Cardiac fibroblast (primary cell): ENCODE data around the gene PALD1.
A peak's percentile ranks its signal among the peaks of the same experiment; 100 is the strongest.

ENCODE experiments used
- DNase-seq, 2 donors: peaks; one replicate each; pipeline versions ENCODE4 v3.0.0 to v3.0.0-alpha.2; 2010; ENCODE audit warnings: low read depth in 2 of 2
- H3K4me3 ChIP-seq, 2 donors: replicated peaks in 1 of 2; 1 replicate in 1 of 2; 2 replicates in 1 of 2; pipeline ENCODE4 v1.5.1; 2011; ENCODE audit warnings: low read depth in 2 of 2, low read length in 2 of 2, mild to moderate bottlenecking in 2 of 2, moderate library complexity in 1 of 2
- TF ChIP-seq, protein P1 (sequence below): IDR thresholded peaks from one replicate; pipeline ENCODE4 v1.5.1; 2011; ENCODE audit warnings: low read depth, mild to moderate bottlenecking, low read length, inconsistent platforms

PALD1 gene

DNA sequence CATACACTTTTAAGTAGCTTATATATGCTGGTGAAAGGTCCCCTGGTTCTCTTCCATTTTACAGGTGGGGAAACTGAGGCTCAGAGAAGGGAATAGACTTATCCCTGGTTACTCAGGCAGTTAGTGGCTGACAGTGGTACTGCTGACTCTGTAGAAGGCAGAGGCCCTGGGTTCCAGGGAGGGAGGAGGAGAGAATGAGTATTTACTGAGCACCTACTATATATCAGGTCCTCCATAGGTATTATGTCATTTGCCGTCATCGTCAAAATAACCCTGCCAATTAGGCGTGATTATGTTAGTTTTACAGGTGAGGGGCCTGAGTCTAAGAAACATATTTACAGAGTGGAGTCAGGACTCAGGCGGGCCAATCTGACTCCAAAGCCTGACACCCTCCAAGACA is 13.3 kb upstream of the PALD1 start:
- TF ChIP-seq, protein P1, sequence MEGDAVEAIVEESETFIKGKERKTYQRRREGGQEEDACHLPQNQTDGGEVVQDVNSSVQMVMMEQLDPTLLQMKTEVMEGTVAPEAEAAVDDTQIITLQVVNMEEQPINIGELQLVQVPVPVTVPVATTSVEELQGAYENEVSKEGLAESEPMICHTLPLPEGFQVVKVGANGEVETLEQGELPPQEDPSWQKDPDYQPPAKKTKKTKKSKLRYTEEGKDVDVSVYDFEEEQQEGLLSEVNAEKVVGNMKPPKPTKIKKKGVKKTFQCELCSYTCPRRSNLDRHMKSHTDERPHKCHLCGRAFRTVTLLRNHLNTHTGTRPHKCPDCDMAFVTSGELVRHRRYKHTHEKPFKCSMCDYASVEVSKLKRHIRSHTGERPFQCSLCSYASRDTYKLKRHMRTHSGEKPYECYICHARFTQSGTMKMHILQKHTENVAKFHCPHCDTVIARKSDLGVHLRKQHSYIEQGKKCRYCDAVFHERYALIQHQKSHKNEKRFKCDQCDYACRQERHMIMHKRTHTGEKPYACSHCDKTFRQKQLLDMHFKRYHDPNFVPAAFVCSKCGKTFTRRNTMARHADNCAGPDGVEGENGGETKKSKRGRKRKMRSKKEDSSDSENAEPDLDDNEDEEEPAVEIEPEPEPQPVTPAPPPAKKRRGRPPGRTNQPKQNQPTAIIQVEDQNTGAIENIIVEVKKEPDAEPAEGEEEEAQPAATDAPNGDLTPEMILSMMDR, result no peak
- H3K4me3 ChIP-seq, result no peak overlapping the region
- DNase-seq, result no peak

DNA sequence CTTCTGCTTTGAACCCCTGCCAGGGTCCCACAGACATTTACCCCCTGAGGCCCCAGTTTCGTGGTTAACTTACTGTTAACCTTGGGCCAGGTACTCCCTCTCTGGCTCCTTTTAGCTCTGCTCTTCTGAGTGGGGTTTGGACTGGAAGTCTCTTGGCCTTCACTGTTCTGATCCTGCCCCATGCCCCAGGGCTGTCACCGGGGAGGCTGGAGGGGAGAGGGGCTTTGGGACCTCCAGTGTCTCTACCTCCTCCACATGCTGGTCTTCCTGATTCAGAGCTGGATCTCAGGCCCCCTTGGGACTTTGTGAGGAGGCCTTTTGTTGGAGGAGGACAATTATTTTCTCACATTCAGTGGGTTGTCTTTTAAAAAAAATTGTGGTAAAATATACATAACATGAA is 12.7 kb upstream of the PALD1 start:
- no peak overlapping the region for H3K4me3 ChIP-seq
- no peak for DNase-seq
- TF ChIP-seq, protein P1, result no peak

DNA sequence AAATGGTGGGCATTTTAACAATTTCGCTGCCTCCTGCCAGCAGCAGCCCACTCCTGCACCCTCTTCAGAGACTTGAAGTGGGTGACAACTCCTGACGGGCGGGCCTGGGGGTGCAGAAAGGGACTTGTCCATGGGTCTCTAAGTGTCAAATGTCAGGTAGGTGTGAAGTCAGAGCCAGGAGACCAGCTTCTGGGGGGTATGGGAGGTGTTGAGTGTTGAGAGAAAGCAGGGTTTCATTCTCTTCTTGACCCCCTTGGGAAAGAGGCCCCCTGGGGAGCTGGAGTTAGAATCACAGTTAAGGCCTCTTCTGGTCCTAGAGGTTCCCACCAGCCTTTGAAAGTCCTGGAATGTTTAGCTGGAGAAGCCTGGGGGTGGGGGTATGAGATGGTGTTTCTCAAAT is 11.6 kb upstream of the PALD1 start:
- no peak overlapping the region for H3K4me3 ChIP-seq
- DNase-seq, result no peak
- TF ChIP-seq, protein P1, result no peak

DNA sequence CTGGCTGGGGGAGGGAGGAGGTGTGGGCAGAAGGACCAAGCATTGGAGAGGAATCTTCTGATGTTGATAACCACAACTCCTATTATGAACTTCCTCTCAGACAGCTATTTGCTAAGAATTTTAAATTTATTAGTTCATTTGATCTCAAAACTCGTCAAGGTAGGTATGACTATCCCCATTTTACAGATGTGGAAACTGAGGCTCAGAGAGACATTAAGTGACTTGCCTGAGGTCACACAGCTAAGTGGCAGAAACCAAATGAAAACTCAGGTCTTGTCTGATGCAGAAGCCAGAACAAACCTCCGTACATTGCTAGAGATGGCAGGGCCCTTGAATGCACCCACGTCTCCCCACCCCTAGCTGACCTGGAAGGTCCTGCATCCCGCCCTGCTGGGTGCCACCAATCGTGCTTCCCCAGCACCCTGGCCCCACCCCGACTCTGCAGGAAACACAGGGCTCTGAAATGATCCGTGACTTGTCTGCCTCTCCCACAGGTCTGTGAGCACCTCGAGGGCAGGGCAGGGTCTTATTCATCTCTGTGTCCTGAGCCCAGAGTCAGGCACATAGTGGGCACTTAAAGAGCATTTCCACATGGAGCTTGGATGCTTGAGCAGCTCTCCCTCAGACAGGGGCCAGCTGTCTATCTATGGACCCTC is 5.6 kb upstream of the PALD1 start:
- TF ChIP-seq, protein P1, result no peak
- DNase-seq, result no peak
- no peak overlapping the region for H3K4me3 ChIP-seq

DNA sequence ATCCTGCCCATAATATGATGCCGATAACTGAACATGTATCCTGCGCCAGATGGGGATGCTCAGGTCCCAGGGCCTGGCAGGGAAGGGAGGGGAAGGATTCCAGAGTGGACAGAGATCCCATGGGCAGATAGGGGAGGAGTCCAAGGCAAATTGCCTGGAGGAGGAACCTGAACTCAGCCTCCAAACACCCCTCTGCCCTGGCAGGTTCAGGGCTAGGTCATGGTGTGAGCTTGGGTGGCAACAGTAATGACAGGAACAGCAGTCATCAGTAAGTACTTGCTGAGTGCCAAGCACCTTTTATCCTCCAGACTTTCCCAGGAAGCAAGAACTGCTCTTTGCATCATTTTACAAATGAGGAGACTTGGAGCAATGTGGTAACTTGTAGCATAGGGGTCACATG is 3.8 kb upstream of the PALD1 start:
- no peak overlapping the region for H3K4me3 ChIP-seq
- TF ChIP-seq, protein P1, result no peak
- no peak for DNase-seq

DNA sequence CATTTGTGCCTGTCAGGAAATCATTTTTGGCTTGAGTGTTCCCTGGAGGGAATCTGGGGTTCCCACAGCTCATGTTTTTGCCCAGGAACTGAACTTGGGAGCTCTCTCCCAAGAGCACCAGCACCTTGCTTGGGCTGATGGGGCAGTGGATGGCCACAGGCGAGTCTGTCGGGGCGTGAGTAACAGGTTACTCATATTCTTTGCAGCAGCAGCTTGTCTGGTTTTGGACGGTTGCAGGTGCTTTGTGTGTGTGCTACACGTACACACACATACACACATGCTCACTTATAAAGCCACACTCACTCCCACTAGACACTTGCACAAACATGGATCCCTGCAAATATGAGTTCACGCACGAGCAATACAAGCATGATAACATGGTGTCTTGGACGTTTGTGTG is 2.9 kb upstream of the PALD1 start:
- TF ChIP-seq, protein P1, result no peak
- no peak overlapping the region for H3K4me3 ChIP-seq
- peak in 1 of 2 donors; percentile 18 for DNase-seq
